ENCODE data around the gene GIGYF2. TPM values are rescaled to one million over a fixed set of nuclear protein-coding genes. Genes with fewer than 3 reads are reported as not detected.
A peak's percentile ranks its signal among the peaks of the same experiment; 100 is the strongest.

The GIGYF2 gene
- total RNA-seq, 4 donors from 2014 or later, result 54.2 to 64.7 (median 59.9) TPM

DNA sequence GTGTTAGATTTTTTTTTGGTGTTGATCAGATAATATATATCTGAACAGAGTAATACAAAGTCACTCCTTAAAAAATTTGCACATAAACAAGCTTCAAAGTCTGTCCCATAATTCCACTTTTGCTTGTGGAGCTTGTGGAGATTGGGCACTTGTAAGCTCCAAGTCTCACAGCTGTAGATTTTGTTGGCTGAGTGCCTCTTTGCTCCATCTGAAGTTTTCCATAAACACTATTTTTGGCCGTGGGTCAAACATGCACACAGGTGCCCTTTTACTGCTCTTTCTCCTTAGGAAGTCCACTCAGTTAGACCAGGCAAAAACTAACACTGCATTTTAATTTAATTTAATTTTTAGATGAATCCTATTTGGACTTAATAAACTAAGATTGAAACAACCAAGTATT is 82.8 kb downstream of the GIGYF2 start:
- peaks cover 0 to 21% (median 4%) of the 10 kb centered on the region in 4 donors for H3K36me3 ChIP-seq
- TF ChIP-seq POLR2AphosphoS5 (IDR thresholded peaks at IDR 0.05) (peak in 1 of 2 donors; percentile 7), POLR2A (IDR thresholded peaks at IDR 0.05; ENCODE audit: low read depth) (no peak)
- peaks cover 6 to 16% (median 12%) of the 10 kb centered on the region in 4 donors for H3K4me1 ChIP-seq
- no peaks in the 10 kb centered on the region for H3K9me3 ChIP-seq
- 55% methylated on average over 1 of the region's 1 CpG for WGBS
- no peak overlapping the region for H3K27ac ChIP-seq (replicated peaks in 1 of 4)
- intact Hi-C loops (cut with DNase I), result no loop called here
- no peak for DNase-seq (ENCODE audit: extremely low spot score)
- no peak overlapping the region for H3K4me3 ChIP-seq
- H3K27me3 ChIP-seq, result no peaks in the 10 kb centered on the region

DNA sequence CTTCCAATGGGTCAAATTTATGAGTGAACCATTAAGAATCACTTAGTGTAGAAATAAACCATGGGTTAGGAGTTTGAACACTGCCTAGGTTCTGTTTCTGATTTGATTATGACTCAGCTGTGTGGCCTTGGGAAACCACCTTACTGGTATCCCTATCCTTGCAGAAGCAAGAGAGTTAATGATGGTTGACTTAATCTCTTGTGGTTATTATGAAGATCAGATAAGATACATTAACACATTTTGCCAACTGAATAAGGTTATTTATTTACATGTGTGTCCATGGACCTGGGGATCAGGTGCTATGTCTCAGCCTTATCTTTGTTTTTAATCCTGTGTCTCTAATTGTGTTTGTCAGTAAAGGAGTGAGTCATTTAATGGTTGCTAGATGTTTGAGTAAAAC is 84.6 kb downstream of the GIGYF2 start:
- Histone ChIP-seq H3K27me3 (no peaks in the 10 kb centered on the region), H3K36me3 (peaks cover 0 to 25% (median 3%) of the 10 kb centered on the region in 4 donors), H3K4me3 (no peak overlapping the region), H3K4me1 (peaks cover 6 to 16% (median 12%) of the 10 kb centered on the region in 4 donors), H3K27ac (replicated peaks in 1 of 4) (no peak overlapping the region), H3K9me3 (no peaks in the 10 kb centered on the region)
- TF ChIP-seq POLR2AphosphoS5 (IDR thresholded peaks at IDR 0.05), result no peak
- TF ChIP-seq CTCF (IDR thresholded peaks at IDR 0.05), result no peak
- TF ChIP-seq POLR2A (IDR thresholded peaks at IDR 0.05; ENCODE audit: low read depth), result no peak
- no peak for TF ChIP-seq EP300 (IDR thresholded peaks at IDR 0.05)
- intact Hi-C loops (cut with DNase I), result no loop called here
- no peak for DNase-seq (ENCODE audit: extremely low spot score)

- TF ChIP-seq EP300 (IDR thresholded peaks at IDR 0.05) (no peak), POLR2AphosphoS5 (IDR thresholded peaks at IDR 0.05) (no peak), POLR2A (IDR thresholded peaks at IDR 0.05; ENCODE audit: low read depth) (no peak), CTCF (IDR thresholded peaks at IDR 0.05) (no peak)
- H3K4me3 ChIP-seq, result no peak overlapping the region
- H3K9me3 ChIP-seq, result no peaks in the 10 kb centered on the region
- DNase-seq (ENCODE audit: extremely low spot score), result no peak
- H3K4me1 ChIP-seq, result peaks cover 6 to 16% (median 12%) of the 10 kb centered on the region in 4 donors
- no peaks in the 10 kb centered on the region for H3K27me3 ChIP-seq
- peaks cover 0 to 27% (median 16%) of the 10 kb centered on the region in 4 donors for H3K36me3 ChIP-seq
- H3K27ac ChIP-seq (replicated peaks in 1 of 4), result no peak overlapping the region
- intact Hi-C loops (cut with DNase I), result no loop called here
These were observed 86.1 kb downstream of the GIGYF2 start for GRCh38 chr2:232783278-232783677.

DNA sequence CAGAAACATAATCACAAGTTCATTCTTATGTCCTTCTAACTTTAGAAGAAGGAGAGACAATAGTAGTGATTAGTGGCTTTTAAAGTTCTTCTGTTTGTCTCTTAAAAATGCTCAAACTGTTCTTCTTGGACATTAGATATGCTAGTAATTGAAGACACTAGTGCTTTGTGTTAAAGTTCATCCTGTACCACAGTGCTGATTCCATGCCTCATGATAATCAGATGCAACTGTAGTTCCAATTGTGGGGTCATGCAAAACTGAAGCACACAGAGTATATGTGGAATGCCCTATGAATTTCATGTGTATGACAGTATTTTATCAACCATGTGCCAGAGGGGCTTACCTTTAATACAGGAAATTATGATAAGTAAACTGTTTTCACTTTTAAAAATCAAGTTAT is 90.7 kb downstream of the GIGYF2 start:
- no peak overlapping the region for H3K27ac ChIP-seq (replicated peaks in 1 of 4)
- H3K27me3 ChIP-seq, result no peaks in the 10 kb centered on the region
- no peak for DNase-seq (ENCODE audit: extremely low spot score)
- TF ChIP-seq EP300 (IDR thresholded peaks at IDR 0.05), result no peak
- TF ChIP-seq POLR2AphosphoS5 (IDR thresholded peaks at IDR 0.05), result no peak
- TF ChIP-seq CTCF (IDR thresholded peaks at IDR 0.05), result no peak
- TF ChIP-seq POLR2A (IDR thresholded peaks at IDR 0.05; ENCODE audit: low read depth), result no peak
- no peaks in the 10 kb centered on the region for H3K4me1 ChIP-seq
- peaks cover 22 to 70% (median 51%) of the 10 kb centered on the region in 4 donors for H3K36me3 ChIP-seq
- H3K4me3 ChIP-seq, result no peak overlapping the region
- H3K9me3 ChIP-seq, result no peaks in the 10 kb centered on the region
- intact Hi-C loops (cut with DNase I), result no loop called here

DNA sequence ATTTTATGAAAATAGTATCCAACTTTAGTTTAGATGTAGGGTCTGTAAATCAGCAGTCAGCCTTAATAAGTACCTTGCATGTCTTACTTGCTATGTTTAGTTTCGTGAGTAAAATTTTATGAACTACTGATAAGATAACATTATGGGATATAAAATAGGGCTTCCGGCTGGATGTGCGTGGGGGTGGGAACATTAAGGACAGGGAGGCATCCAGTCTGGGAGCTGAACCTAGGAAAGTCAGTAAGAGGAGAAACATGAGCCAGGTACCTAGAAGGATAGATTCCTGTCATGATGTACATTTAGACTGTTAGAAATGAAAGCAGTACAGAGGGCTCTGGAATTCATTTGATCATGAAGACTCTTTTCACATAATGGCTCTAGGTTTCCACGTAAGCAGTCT is 92.0 kb downstream of the GIGYF2 start:
- intact Hi-C loops (cut with DNase I), result no loop called here
- Histone ChIP-seq H3K36me3 (peaks cover 28 to 76% (median 64%) of the 10 kb centered on the region in 4 donors), H3K4me3 (no peak overlapping the region), H3K4me1 (no peaks in the 10 kb centered on the region), H3K27me3 (no peaks in the 10 kb centered on the region), H3K9me3 (no peaks in the 10 kb centered on the region), H3K27ac (replicated peaks in 1 of 4) (no peak overlapping the region)
- TF ChIP-seq POLR2AphosphoS5 (IDR thresholded peaks at IDR 0.05) (no peak), EP300 (IDR thresholded peaks at IDR 0.05) (no peak), POLR2A (IDR thresholded peaks at IDR 0.05; ENCODE audit: low read depth) (no peak), CTCF (IDR thresholded peaks at IDR 0.05) (no peak)
- 86% methylated on average over 4 of the region's 4 CpGs for WGBS
- no peak for DNase-seq (ENCODE audit: extremely low spot score)

All from esophagus muscularis mucosa (tissue), 4 donors.